GM10248 (cell line): Measurements from ENCODE around the gene HPSE2.

ENCODE experiments used
- CTCF ChIA-PET: fragments of 300-600 bp; sonication (Branson Sonifier 250); formaldehyde crosslinking; extraction: SDS; loops from one replicate; lab custom pipeline; 2021; ENCODE audit warnings: antibody characterized with exemption; lab: Yijun Ruan, JAX
- POLR2A ChIA-PET: fragments of 350-650 bp; sonication (Branson Sonifier 250); formaldehyde crosslinking; extraction: SDS; loops from one replicate; lab custom pipeline; 2020; ENCODE audit warnings: antibody characterized with exemption; lab: Yijun Ruan, JAX
- DNase-seq: peaks from one replicate; pipeline ENCODE4 v3.0.0; 2012; ENCODE audit errors: extremely low spot score
- CTCF ChIP-seq: IDR thresholded peaks from 2 replicates; pipeline ENCODE4 v1.5.1; 2012; ENCODE audit warnings: mild to moderate bottlenecking, low read depth; ENCODE audit errors: extremely low read depth, missing control alignments, control extremely low read depth

HPSE2 gene

GRCh38 chr10:99123851-99124250, 111.8 kb downstream of the HPSE2 start:
- no peak for TF ChIP-seq CTCF
- ChIA-PET CTCF (interaction anchor here (0.9 kb wide), 1 partner anchor 14 kb away, joined by 3 read pairs; no protein-coding TSS in a partner anchor), POLR2A (no interaction called here)
- no peak for DNase-seq

DNA sequence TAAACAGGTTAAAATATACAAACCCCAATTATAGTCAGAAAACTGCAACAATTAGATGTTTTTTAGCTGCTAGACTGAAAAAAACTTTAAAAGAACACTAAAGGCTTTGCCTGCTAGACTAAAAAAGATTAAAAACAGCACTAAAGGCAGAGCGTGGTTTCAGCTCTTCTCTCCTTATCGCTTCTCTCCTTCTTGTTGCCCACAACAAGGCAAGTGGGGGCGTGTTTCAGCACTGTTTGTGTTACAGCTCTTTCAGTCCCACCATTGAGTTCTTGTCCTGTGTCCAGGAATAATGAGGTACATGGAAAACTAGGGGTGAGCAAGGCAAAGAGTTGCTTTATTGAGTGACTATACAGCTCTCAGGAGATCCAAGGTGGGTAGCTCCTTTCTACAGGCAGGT, 112.3 kb downstream of the HPSE2 start:
- CTCF ChIA-PET = interaction anchor here (0.9 to 1.4 kb wide), 2 partner anchors 15 to 656 kb away, joined by 3 read pairs; no protein-coding TSS in a partner anchor
- POLR2A ChIA-PET = no interaction called here
- DNase-seq = no peak
- no peak for TF ChIP-seq CTCF

DNA sequence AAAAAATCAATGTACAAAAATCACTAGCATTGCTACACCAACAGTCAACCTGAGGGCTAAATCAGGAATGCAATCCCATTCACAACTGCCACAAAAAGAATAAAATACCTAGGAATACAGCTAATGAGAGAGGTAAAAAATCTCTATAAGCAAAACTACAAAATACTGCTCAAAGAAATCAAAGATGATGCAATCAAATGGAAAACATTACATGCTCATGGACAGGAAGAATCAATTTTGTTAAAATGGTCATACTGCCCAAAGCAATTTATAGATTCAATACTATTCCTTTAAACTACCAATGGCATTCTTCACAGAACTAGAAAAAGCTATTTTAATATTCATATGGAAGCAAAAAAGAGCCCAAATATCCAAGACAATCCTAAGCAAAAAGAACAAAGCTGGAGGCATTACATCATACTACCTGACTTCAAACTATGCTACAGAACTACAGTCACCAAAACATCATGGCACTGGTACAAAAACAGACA, 116.3 kb downstream of the HPSE2 start:
- no peak for DNase-seq
- CTCF ChIA-PET = no interaction called here
- TF ChIP-seq CTCF = no peak
- POLR2A ChIA-PET = no interaction called here

DNA sequence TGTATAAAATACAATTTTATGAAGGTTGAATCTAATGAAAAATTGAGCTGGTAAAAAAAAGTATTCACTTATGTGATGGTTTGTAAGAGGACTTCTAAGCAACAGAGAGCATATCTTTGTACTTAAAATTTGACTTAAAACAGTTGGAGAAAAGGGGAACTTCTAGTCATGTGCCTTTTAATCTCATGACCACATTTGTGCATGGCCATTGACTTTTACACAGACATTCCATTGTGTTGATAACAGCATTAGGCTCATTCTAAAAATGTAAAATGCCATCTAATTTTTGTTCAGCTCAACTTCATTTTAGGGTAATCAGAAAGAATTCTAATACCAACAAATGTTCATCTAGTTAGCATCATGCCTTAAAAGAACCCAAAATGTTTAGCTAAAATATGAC, 119.9 kb downstream of the HPSE2 start:
- ChIA-PET POLR2A (no interaction called here), CTCF (no interaction called here)
- DNase-seq = no peak
- no peak for TF ChIP-seq CTCF

- DNase-seq = no peak
- ChIA-PET CTCF (no interaction called here), POLR2A (no interaction called here)
- TF ChIP-seq CTCF = no peak
Measured at GRCh38 chr10:99085358-99085757, 150.3 kb downstream of the HPSE2 start.

DNA sequence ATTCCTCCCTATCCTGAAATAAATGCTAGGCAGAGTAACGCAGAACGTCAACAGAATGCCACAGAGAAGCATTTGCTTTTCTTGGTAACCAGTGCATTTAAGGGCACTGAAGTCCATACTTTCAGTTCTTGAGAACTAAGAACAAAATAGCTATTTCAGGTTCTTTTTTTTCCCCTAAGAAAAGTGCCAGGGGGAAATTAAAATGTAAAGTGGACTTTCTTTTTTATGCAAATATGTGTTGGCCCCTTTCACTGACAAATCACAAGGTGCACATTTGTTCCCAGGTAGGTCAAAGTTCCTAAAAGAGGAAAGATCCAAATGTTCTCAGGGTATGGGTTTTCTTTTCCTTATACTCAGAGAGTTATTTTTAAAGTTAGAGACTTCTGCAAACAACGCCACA, 151.5 kb downstream of the HPSE2 start:
- DNase-seq = no peak
- no peak for TF ChIP-seq CTCF
- ChIA-PET CTCF (no interaction called here), POLR2A (no interaction called here)
